Body of pancreas (tissue), 4 donors: ENCODE results near the gene BICD1.

ENCODE experiments used
- POLR2A ChIP-seq, 3 donors: fragments of 450-650 bp; IDR thresholded peaks; one replicate each; pipeline ENCODE4 v1.6.1; 2016; ENCODE audit warnings: antibody characterized with exemption in 3 of 3, mild to moderate bottlenecking in 2 of 3
- TF ChIP-seq, protein P1 (sequence below), 7 experiments: fragments of 450-650 bp in 4 of 7; fragments of 200-600 bp in 3 of 7; sonication (generic) in 3 of 7; IDR thresholded peaks; one replicate each; pipeline ENCODE4 v1.5.1; 2016 to 2019; ENCODE audit warnings: antibody characterized with exemption in 7 of 7

GRCh38 chr12:32183650-32184049 is 77.0 kb downstream of the BICD1 start:
- TF ChIP-seq POLR2A (IDR thresholded peaks at IDR 0.05), result no peak
- TF ChIP-seq, protein P1, sequence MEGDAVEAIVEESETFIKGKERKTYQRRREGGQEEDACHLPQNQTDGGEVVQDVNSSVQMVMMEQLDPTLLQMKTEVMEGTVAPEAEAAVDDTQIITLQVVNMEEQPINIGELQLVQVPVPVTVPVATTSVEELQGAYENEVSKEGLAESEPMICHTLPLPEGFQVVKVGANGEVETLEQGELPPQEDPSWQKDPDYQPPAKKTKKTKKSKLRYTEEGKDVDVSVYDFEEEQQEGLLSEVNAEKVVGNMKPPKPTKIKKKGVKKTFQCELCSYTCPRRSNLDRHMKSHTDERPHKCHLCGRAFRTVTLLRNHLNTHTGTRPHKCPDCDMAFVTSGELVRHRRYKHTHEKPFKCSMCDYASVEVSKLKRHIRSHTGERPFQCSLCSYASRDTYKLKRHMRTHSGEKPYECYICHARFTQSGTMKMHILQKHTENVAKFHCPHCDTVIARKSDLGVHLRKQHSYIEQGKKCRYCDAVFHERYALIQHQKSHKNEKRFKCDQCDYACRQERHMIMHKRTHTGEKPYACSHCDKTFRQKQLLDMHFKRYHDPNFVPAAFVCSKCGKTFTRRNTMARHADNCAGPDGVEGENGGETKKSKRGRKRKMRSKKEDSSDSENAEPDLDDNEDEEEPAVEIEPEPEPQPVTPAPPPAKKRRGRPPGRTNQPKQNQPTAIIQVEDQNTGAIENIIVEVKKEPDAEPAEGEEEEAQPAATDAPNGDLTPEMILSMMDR (IDR thresholded peaks at IDR 0.05), result no peak
